Kidney epithelial cell (primary cell): Measurements from ENCODE around the gene FAM199X. TPM values are rescaled to one million over a fixed set of nuclear protein-coding genes. Genes with fewer than 3 reads are reported as not detected.

Experiments used
- DNase-seq: peaks from one replicate; pipeline ENCODE4 v3.0.0-alpha.2; 2010; ENCODE audit warnings: low read depth
- H3K27me3 ChIP-seq: 2 replicates; pipeline ENCODE4 v1.6.0; 2011; ENCODE audit warnings: low read length; ENCODE audit not compliant: control insufficient read depth, insufficient read depth
- H3K36me3 ChIP-seq: 2 replicates; pipeline ENCODE4 v1.5.1; 2011; ENCODE audit warnings: low read length; ENCODE audit not compliant: control insufficient read depth, insufficient read depth
- H3K4me3 ChIP-seq: 2 replicates; pipeline ENCODE4 v1.5.1; 2011; ENCODE audit warnings: low read depth, mild to moderate bottlenecking, control low read depth, low read length
- CTCF ChIP-seq: IDR thresholded peaks from 2 replicates; pipeline ENCODE4 v1.5.1; 2011; ENCODE audit warnings: mild to moderate bottlenecking, moderate library complexity, low read length, control low read depth, inconsistent platforms; ENCODE audit not compliant: insufficient read depth, poor library complexity, severe bottlenecking
- total RNA-seq: library from RNA; depleted of rRNA; stranded (reverse); fragments of >200 nt; gene quantifications from 2 replicates; pipeline ENCODE4 v1.2.3, GENCODE V29; 2015

Gene FAM199X
- total RNA-seq, 1 donor from 2014 or later: 25.1 TPM

GRCh38 chrX:104172788-104173187 lies 6.5 kb downstream of the FAM199X start:
- Histone ChIP-seq H3K36me3 (no peaks in the 10 kb centered on the region), H3K4me3 (no peak overlapping the region), H3K27me3 (no peaks in the 10 kb centered on the region)
- no peak for DNase-seq
- no peak for TF ChIP-seq CTCF

GRCh38 chrX:104173841-104174240 lies 7.6 kb downstream of the FAM199X start:
- no peak for DNase-seq
- no peaks in the 10 kb centered on the region for H3K36me3 ChIP-seq
- H3K27me3 ChIP-seq: no peaks in the 10 kb centered on the region
- no peak overlapping the region for H3K4me3 ChIP-seq
- TF ChIP-seq CTCF: no peak

- no peak for TF ChIP-seq CTCF
- H3K27me3 ChIP-seq: no peaks in the 10 kb centered on the region
- H3K4me3 ChIP-seq: no peak overlapping the region
- DNase-seq: no peak
- H3K36me3 ChIP-seq: no peaks in the 10 kb centered on the region
Measured at GRCh38 chrX:104183685-104184084, 17.4 kb downstream of the FAM199X start.

GRCh38 chrX:104187931-104188330 lies 21.7 kb downstream of the FAM199X start:
- TF ChIP-seq CTCF: no peak
- Histone ChIP-seq H3K36me3 (no peaks in the 10 kb centered on the region), H3K27me3 (no peaks in the 10 kb centered on the region), H3K4me3 (no peak overlapping the region)
- DNase-seq: no peak

GRCh38 chrX:104189837-104190236 lies 23.6 kb downstream of the FAM199X start:
- no peak for DNase-seq
- Histone ChIP-seq H3K27me3 (no peaks in the 10 kb centered on the region), H3K4me3 (no peak overlapping the region), H3K36me3 (no peaks in the 10 kb centered on the region)
- no peak for TF ChIP-seq CTCF

- no peak overlapping the region for H3K4me3 ChIP-seq
- H3K27me3 ChIP-seq: no peaks in the 10 kb centered on the region
- DNase-seq: no peak
- no peak for TF ChIP-seq CTCF
- no peaks in the 10 kb centered on the region for H3K36me3 ChIP-seq
Measured at GRCh38 chrX:104193485-104193884, 27.2 kb downstream of the FAM199X start.
